ENCODE measurements around the gene ZNF384. TPM values are rescaled to one million over a fixed set of nuclear protein-coding genes. Genes with fewer than 3 reads are reported as not detected.

The ZNF384 gene
- total and polyA plus RNA-seq, 2 experiments from 2014 or later, result 33.8 to 35.8 TPM

- Histone ChIP-seq H3K79me2 (no peaks in the 10 kb centered on the region), H3K36me3 (replicated peaks; ENCODE audit: insufficient read depth, low read depth) (no peaks in the 10 kb centered on the region), H2AFZ (no peak overlapping the region), H3K9me3 (ENCODE audit: low read depth) (no peaks in the 10 kb centered on the region), H3K27ac (no peak overlapping the region), H3K4me2 (no peak overlapping the region), H3K4me3 (no peak overlapping the region), H3K27me3 (no peaks in the 10 kb centered on the region), H3K4me1 (ENCODE audit: insufficient read depth) (no peaks in the 10 kb centered on the region), H4K20me1 (ENCODE audit: insufficient read depth, poor library complexity, severe bottlenecking) (no peaks in the 10 kb centered on the region), H3K9me2 (replicated peaks; ENCODE audit: insufficient read depth) (no peaks in the 10 kb centered on the region)
- no peak for DNase-seq (ENCODE audit: low spot score)
- TF ChIP-seq EZH2phosphoT487 (IDR thresholded peaks at IDR 0.05; ENCODE audit: low read depth, severe bottlenecking, unreplicated experiment) (no peak), CTCF (IDR thresholded peaks at IDR 0.05; ENCODE audit: poor library complexity) (no peak), EZH2 (IDR thresholded peaks at IDR 0.05; ENCODE audit: borderline replicate concordance) (no peak)
- 95% methylated on average over 8 of the region's 8 CpGs for WGBS (ENCODE audit: low lambda C conversion rate, missing lambda C conversion rate)
These were observed 38.3 kb downstream of the ZNF384 start for GRCh38 chr12:6650832-6651231.

DNA sequence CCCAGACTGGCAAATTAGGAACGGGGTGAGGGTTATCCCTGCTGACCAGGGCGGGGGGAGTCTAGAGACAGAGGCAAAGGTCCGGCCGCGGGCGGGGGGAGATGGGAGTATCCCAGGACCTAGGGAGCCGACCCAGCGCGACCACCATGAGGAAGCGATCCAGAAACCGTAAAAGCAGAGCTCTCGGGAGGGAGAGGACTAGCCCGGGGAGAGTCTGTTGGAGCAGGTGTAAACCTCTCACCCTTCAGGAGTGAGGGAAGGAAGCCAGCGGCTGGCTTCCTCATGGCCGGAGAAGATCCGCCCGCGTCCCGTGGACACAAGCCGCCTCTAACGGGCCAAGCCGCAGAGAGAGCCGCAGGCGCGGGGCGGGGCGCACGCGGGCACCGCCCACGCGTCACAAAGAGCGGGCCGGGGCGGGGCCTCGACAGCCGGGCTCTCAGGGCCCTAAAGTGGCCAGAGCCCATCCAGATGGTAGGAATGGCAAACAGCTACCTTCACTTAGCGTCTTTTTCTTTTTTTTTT lies 42.0 kb downstream of the ZNF384 start, which contains the start of gene ACRBP:
Gene ACRBP (minus strand): TSS at position 350 of the 522 bp plus-strand sequence. CDS start 66 bp downstream, at position 284.
- H3K27me3 ChIP-seq, result no peaks in the 10 kb centered on the region
- H4K20me1 ChIP-seq (ENCODE audit: insufficient read depth, poor library complexity, severe bottlenecking), result no peaks in the 10 kb centered on the region
- no peak within 1 kb of the TSS for H3K27ac ChIP-seq
- 19% methylated on average over 12 of the region's 38 CpGs for WGBS (ENCODE audit: low lambda C conversion rate, missing lambda C conversion rate)
- no peaks in the 10 kb centered on the region for H3K9me3 ChIP-seq (ENCODE audit: low read depth)
- H3K79me2 ChIP-seq, result no peaks in the 10 kb centered on the region
- H3K4me3 ChIP-seq, result no peak within 1 kb of the TSS
- H2AFZ ChIP-seq, result no peak within 1 kb of the TSS
- TF ChIP-seq EZH2phosphoT487 (IDR thresholded peaks at IDR 0.05; ENCODE audit: low read depth, severe bottlenecking, unreplicated experiment) (no peak), EZH2 (IDR thresholded peaks at IDR 0.05; ENCODE audit: borderline replicate concordance) (no peak), CTCF (IDR thresholded peaks at IDR 0.05; ENCODE audit: poor library complexity) (no peak)
- DNase-seq (ENCODE audit: low spot score), result peak; percentile 69
- no peaks in the 10 kb centered on the region for H3K9me2 ChIP-seq (replicated peaks; ENCODE audit: insufficient read depth)
- H3K4me2 ChIP-seq, result peak within 1 kb of the TSS; percentile 77
- H3K4me1 ChIP-seq (ENCODE audit: insufficient read depth), result no peaks in the 10 kb centered on the region
- H3K36me3 ChIP-seq (replicated peaks; ENCODE audit: insufficient read depth, low read depth), result no peaks in the 10 kb centered on the region

DNA sequence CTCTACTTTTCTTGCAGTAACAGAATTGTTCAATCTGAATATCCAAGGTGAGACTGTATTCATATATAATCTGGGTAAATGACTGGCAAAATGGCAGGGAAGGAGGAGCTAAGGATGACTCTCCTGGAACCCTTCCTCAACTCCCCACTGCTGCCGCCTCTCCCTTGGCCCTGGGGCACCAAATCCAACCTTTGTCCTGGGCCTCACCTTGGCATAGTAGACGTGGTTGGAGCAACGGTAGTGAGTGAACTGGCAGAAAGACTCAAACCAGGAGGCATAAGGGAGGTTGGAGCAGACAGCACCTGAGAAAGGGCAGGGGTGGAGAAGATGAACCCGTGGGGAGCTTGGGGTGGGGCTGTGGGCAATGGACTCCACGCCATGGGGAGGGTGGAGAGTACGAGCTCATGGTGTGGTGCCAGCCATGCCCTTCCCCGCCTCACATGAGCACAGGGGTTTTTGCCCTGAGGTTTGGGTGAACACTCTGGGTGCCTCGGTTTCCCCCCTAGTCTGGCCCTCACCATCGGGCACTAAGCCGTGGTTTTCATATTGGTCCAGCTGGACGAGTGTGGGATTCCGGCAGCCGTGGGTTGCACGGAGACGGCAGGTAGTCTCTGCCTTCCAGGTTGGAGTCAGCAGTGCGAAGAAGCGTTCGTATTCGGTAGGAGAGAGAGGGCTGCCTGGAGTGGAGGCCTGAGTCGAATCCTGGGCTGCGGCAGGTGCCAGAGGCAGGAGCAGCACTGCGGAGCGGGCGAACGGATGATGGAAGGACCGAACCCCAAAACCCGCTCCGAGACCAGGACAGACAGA lies 42.7 kb downstream of the ZNF384 start:
- H3K4me2 ChIP-seq, result peak overlapping the region; percentile 77
- H3K79me2 ChIP-seq, result no peaks in the 10 kb centered on the region
- H3K4me1 ChIP-seq (ENCODE audit: insufficient read depth), result no peaks in the 10 kb centered on the region
- no peak for TF ChIP-seq EZH2 (IDR thresholded peaks at IDR 0.05; ENCODE audit: borderline replicate concordance)
- TF ChIP-seq CTCF (IDR thresholded peaks at IDR 0.05; ENCODE audit: poor library complexity), result no peak
- TF ChIP-seq EZH2phosphoT487 (IDR thresholded peaks at IDR 0.05; ENCODE audit: low read depth, severe bottlenecking, unreplicated experiment), result no peak
- 88% methylated on average over 25 of the region's 28 CpGs for WGBS (ENCODE audit: low lambda C conversion rate, missing lambda C conversion rate)
- H3K36me3 ChIP-seq (replicated peaks; ENCODE audit: insufficient read depth, low read depth), result no peaks in the 10 kb centered on the region
- no peak for DNase-seq (ENCODE audit: low spot score)
- no peak overlapping the region for H2AFZ ChIP-seq
- no peaks in the 10 kb centered on the region for H3K9me2 ChIP-seq (replicated peaks; ENCODE audit: insufficient read depth)
- H3K9me3 ChIP-seq (ENCODE audit: low read depth), result no peaks in the 10 kb centered on the region
- H3K4me3 ChIP-seq, result no peak overlapping the region
- H4K20me1 ChIP-seq (ENCODE audit: insufficient read depth, poor library complexity, severe bottlenecking), result no peaks in the 10 kb centered on the region
- H3K27me3 ChIP-seq, result no peaks in the 10 kb centered on the region
- H3K27ac ChIP-seq, result no peak overlapping the region
